Measurements from ENCODE around the gene MOK. TPM values are rescaled to one million over a fixed set of nuclear protein-coding genes. Genes with fewer than 3 reads are reported as not detected.
A peak's percentile ranks its signal among the peaks of the same experiment; 100 is the strongest.

Gene MOK
- total RNA-seq, 1 experiment from 2014 or later: 2.0 TPM

GRCh38 chr14:102262929-102263462, 42.0 kb downstream of the MOK start (continued):
- TF ChIP-seq ARID4B (CRISPR knock-in tag; IDR thresholded peaks at IDR 0.05; ENCODE audit: borderline replicate concordance) (no peak), USF1 (CRISPR knock-in tag; IDR thresholded peaks at IDR 0.05) (peak; percentile 57; the same call in 1 of the 2 replicates), AR (CRISPR knock-in tag; IDR thresholded peaks at IDR 0.05) (no peak), GABPB1 (CRISPR knock-in tag; IDR thresholded peaks at IDR 0.05) (no peak), NR1H2 (CRISPR knock-in tag; IDR thresholded peaks at IDR 0.05) (no peak)

GRCh38 chr14:102258136-102258535, 46.8 kb downstream of the MOK start:
- Mint-ChIP-seq H3K27me3 (ENCODE audit: low read depth) (no peaks in the 10 kb centered on the region), H3K4me3 (no peak overlapping the region), H3K4me1 (peaks cover 7% of the 10 kb centered on the region), H3K9me3 (no peaks in the 10 kb centered on the region), H3K36me3 (no peaks in the 10 kb centered on the region), H3K27ac (no peak overlapping the region)
- ChIA-PET POLR2A (no interaction called here), CTCF (no interaction called here)
- no peak for DNase-seq (ENCODE audit: low spot score)
- no peak for TF ChIP-seq EMX1 (CRISPR knock-in tag; IDR thresholded peaks at IDR 0.05)
- TF ChIP-seq ATF6 (CRISPR knock-in tag; IDR thresholded peaks at IDR 0.05): no peak
- no peak for TF ChIP-seq SMAD3 (CRISPR knock-in tag; IDR thresholded peaks at IDR 0.05; ENCODE audit: borderline replicate concordance)
- TF ChIP-seq ZSCAN18 (CRISPR knock-in tag; IDR thresholded peaks at IDR 0.05): no peak
- TF ChIP-seq TP53 (CRISPR knock-in tag; IDR thresholded peaks at IDR 0.05): no peak
- TF ChIP-seq PRDM15 (CRISPR knock-in tag; IDR thresholded peaks at IDR 0.05): no peak
- no peak for TF ChIP-seq ZNF425 (CRISPR knock-in tag; conservative IDR thresholded peaks at IDR 0.05)
- TF ChIP-seq OVOL2 (CRISPR knock-in tag; IDR thresholded peaks at IDR 0.05; ENCODE audit: borderline replicate concordance): no peak
- no peak for TF ChIP-seq ZNF263 (CRISPR knock-in tag; IDR thresholded peaks at IDR 0.05; ENCODE audit: low read depth)
- TF ChIP-seq TEAD1 (CRISPR knock-in tag; IDR thresholded peaks at IDR 0.05): no peak
- ATAC-seq: no peak

Measured in WTC11 (cell line).